GM18909 (cell line): Measurements from ENCODE around the gene ZFP36.

Source experiments
- ATAC-seq: cut with Tn5 transposase; IDR thresholded peaks from one replicate; pipeline ENCODE4 v1.9.1; 2021; ENCODE audit warnings: mild to moderate bottlenecking; ENCODE audit not compliant: unreplicated experiment, poor library complexity

The ZFP36 gene

GRCh38 chr19:39403331-39404312 lies 3.0 kb upstream of the ZFP36 start:
- peak; percentile 25 for ATAC-seq

GRCh38 chr19:39405261-39405957 lies 1.2 kb upstream of the ZFP36 start:
- no peak for ATAC-seq

GRCh38 chr19:39405958-39406655 lies 540 bp upstream of the ZFP36 start:
- no peak for ATAC-seq

- ATAC-seq = no peak
Measured at GRCh38 chr19:39407410-39407659, 688 bp downstream of the ZFP36 start.

GRCh38 chr19:39407660-39408391 lies 1.2 kb downstream of the ZFP36 start:
- no peak for ATAC-seq

GRCh38 chr19:39408392-39409207 lies 2.0 kb downstream of the ZFP36 start:
- no peak for ATAC-seq

GRCh38 chr19:39409208-39410016 lies 2.8 kb downstream of the ZFP36 start:
- ATAC-seq = no peak

- ATAC-seq = no peak
Measured at GRCh38 chr19:39410017-39410830, 3.6 kb downstream of the ZFP36 start.

- no peak for ATAC-seq
Measured at GRCh38 chr19:39410831-39411080, 4.1 kb downstream of the ZFP36 start.

- no peak for ATAC-seq
Measured at GRCh38 chr19:39411081-39411831, 4.6 kb downstream of the ZFP36 start.

- ATAC-seq = peak; percentile 25
Measured at GRCh38 chr19:39411832-39412099, 5.1 kb downstream of the ZFP36 start.

- peak; percentile 64 for ATAC-seq
Measured at GRCh38 chr19:39412100-39412866, 5.6 kb downstream of the ZFP36 start, which contains the start of gene PLEKHG2. PLEKHG2 (plus strand) TSS chr19:39412669; CDS start chr19:39414087, 1,418 bp downstream.

GRCh38 chr19:39412867-39413271 lies 6.2 kb downstream of the ZFP36 start:
- no peak for ATAC-seq

- no peak for ATAC-seq
Measured at GRCh38 chr19:39413272-39413910, 6.7 kb downstream of the ZFP36 start.

GRCh38 chr19:39413911-39414608 lies 7.4 kb downstream of the ZFP36 start:
- ATAC-seq = no peak
